ENCODE results near the gene RIPK1.
"Not testable (repeated sequence)": the region's sequence is repeated elsewhere in the genome, so short reads cannot be mapped to it uniquely, and the experiment has no call there.

The RIPK1 gene

GRCh38 chr6:3135668-3136291 lies 67.5 kb downstream of the RIPK1 start:
- no peak overlapping the region for H3K4me3 ChIP-seq (IDR thresholded peaks at IDR 0.05; ENCODE audit: insufficient read depth, low read depth, low read length)
- no peaks in the 10 kb centered on the region for H3K27me3 ChIP-seq (ENCODE audit: insufficient read depth, low read depth)
- no peak overlapping the region for H3K4me2 ChIP-seq
- H2AFZ ChIP-seq (ENCODE audit: low read depth): no peak overlapping the region
- H3K4me1 ChIP-seq (ENCODE audit: low read depth, poor library complexity, severe bottlenecking): no peaks in the 10 kb centered on the region
- no peak for TF ChIP-seq CTCF (conservative IDR thresholded peaks at IDR 0.05; ENCODE audit: low read depth, low read length)
- H3K27ac ChIP-seq: no peak overlapping the region
- no peaks in the 10 kb centered on the region for H3K79me2 ChIP-seq (ENCODE audit: insufficient read depth, low read depth)
- H3K36me3 ChIP-seq (ENCODE audit: insufficient read depth): no peaks in the 10 kb centered on the region
- H3K9ac ChIP-seq: no peak overlapping the region
- no peaks in the 10 kb centered on the region for H4K20me1 ChIP-seq (ENCODE audit: insufficient read depth)

DNA sequence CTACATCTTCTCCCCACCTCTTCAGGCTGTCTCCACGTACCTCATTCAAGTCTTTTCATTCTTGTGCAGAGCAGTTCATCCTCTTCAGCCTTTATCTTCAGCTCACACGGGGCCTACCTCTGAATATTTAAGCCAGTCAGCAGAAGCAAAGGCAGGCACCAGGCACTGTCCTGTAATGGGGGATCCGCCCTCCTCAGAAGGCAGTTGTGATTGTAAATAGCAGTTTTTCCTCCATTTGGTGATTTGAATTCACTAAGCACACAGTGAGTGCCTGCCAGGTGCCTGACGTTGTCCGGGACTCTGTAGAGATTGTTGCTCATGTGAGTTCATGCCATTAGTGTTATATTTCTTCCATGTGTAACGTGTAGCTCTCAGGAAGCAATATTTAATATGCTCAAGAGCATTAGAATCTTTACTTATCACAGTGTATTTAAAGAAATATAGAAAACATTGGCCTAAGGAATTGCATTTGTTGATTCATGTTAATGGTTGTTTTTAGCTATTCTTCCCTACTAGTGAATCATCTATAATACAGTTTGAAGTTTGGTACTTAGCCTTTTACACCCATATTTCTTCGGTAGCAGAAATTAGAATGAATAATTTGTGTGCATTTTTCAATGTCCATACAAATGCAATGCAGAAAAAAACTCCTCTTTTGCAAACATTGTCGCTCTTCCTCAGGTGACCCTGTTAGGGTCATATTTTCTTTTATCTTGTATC lies 68.2 kb downstream of the RIPK1 start:
- no peaks in the 10 kb centered on the region for H4K20me1 ChIP-seq (ENCODE audit: insufficient read depth)
- H3K4me2 ChIP-seq: no peak overlapping the region
- H3K36me3 ChIP-seq (ENCODE audit: insufficient read depth): no peaks in the 10 kb centered on the region
- H2AFZ ChIP-seq (ENCODE audit: low read depth): no peak overlapping the region
- no peaks in the 10 kb centered on the region for H3K27me3 ChIP-seq (ENCODE audit: insufficient read depth, low read depth)
- no peaks in the 10 kb centered on the region for H3K79me2 ChIP-seq (ENCODE audit: insufficient read depth, low read depth)
- H3K4me3 ChIP-seq (IDR thresholded peaks at IDR 0.05; ENCODE audit: insufficient read depth, low read depth, low read length): no peak overlapping the region
- H3K9ac ChIP-seq: no peak overlapping the region
- no peaks in the 10 kb centered on the region for H3K4me1 ChIP-seq (ENCODE audit: low read depth, poor library complexity, severe bottlenecking)
- no peak for TF ChIP-seq CTCF (conservative IDR thresholded peaks at IDR 0.05; ENCODE audit: low read depth, low read length)
- H3K27ac ChIP-seq: no peak overlapping the region

DNA sequence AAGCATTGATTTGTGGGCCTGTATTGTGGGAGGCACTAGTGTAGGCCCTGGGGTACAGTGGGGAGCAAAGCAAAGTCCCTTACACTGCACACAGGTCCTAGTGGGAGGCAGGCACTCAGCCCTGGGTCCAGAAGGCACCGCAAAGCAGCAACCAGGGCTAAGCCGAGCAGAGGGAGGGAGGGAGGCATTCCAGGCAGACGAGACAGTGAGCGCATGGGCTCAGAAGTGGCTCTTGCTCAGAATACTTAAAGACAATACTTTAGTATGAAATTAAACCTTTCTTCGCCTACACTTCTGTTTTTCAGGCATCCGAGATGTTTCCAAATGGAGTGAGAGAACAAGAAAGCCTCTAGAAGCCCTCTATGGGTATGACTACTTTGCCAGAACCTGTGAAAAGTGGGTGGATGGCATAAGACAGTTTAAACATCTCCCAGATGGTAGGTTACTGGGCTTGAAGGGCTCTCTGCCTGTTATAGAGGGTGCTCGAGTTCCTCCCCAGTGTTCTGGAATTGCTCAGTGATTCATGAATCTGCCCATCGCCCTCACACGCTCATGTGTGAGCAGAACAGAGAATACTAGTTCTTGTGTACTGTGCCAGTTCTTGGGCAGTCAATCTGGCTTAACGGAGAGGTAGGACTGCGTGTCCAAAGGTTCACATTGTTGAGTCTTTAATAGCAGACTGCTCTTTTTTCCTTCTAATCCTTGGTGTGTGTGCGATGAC lies 68.9 kb downstream of the RIPK1 start:
- TF ChIP-seq CTCF (conservative IDR thresholded peaks at IDR 0.05; ENCODE audit: low read depth, low read length): no peak
- Histone ChIP-seq H3K9ac (no peak overlapping the region), H3K79me2 (ENCODE audit: insufficient read depth, low read depth) (no peaks in the 10 kb centered on the region), H3K27me3 (ENCODE audit: insufficient read depth, low read depth) (no peaks in the 10 kb centered on the region), H2AFZ (ENCODE audit: low read depth) (no peak overlapping the region), H3K27ac (no peak overlapping the region), H3K4me3 (IDR thresholded peaks at IDR 0.05; ENCODE audit: insufficient read depth, low read depth, low read length) (no peak overlapping the region), H3K4me2 (no peak overlapping the region), H4K20me1 (ENCODE audit: insufficient read depth) (no peaks in the 10 kb centered on the region), H3K36me3 (ENCODE audit: insufficient read depth) (no peaks in the 10 kb centered on the region), H3K4me1 (ENCODE audit: low read depth, poor library complexity, severe bottlenecking) (no peaks in the 10 kb centered on the region)

GRCh38 chr6:3137873-3138272 lies 69.6 kb downstream of the RIPK1 start:
- H3K4me2 ChIP-seq; H3K79me2 ChIP-seq (ENCODE audit: insufficient read depth, low read depth); H3K27me3 ChIP-seq (ENCODE audit: insufficient read depth, low read depth); H3K4me3 ChIP-seq (IDR thresholded peaks at IDR 0.05; ENCODE audit: insufficient read depth, low read depth, low read length); H3K27ac ChIP-seq; H3K9ac ChIP-seq; H3K4me1 ChIP-seq (ENCODE audit: low read depth, poor library complexity, severe bottlenecking); H3K36me3 ChIP-seq (ENCODE audit: insufficient read depth); H2AFZ ChIP-seq (ENCODE audit: low read depth); H4K20me1 ChIP-seq (ENCODE audit: insufficient read depth): not testable (repeated sequence)
